Neural progenitor cell (in vitro differentiated cells): ENCODE data around the gene RGS8. TPM values are rescaled to one million over a fixed set of nuclear protein-coding genes. Genes with fewer than 3 reads are reported as not detected.

Experiments
- DNase-seq: peaks from one replicate; pipeline ENCODE4 v3.0.0-alpha.2; 2016; ENCODE audit warnings: low spot score
- H2AFZ ChIP-seq: fragments of 200-600 bp; sonication (generic); replicated peaks from 2 replicates; pipeline ENCODE4 v1.6.1; 2016; ENCODE audit warnings: antibody characterized with exemption
- H3F3A ChIP-seq: fragments of 200-600 bp; sonication (generic); 2 replicates; pipeline ENCODE4 v1.6.1; 2016; ENCODE audit warnings: antibody characterized with exemption, low read depth
- H3K27ac ChIP-seq: fragments of 200-600 bp; sonication (generic); 2 replicates; pipeline ENCODE4 v1.5.1; 2016; ENCODE audit warnings: mild to moderate bottlenecking
- H3K27me3 ChIP-seq: fragments of 200-600 bp; sonication (generic); 2 replicates; pipeline ENCODE4 v1.6.1; 2016; ENCODE audit warnings: mild to moderate bottlenecking, moderate library complexity
- H3K36me3 ChIP-seq: fragments of 200-600 bp; sonication (generic); 2 replicates; pipeline ENCODE4 v1.5.1; 2016
- H3K4me1 ChIP-seq: fragments of 200-600 bp; sonication (generic); 2 replicates; pipeline ENCODE4 v1.6.1; 2016; ENCODE audit warnings: mixed run types
- H3K4me2 ChIP-seq: fragments of 200-600 bp; sonication (generic); 2 replicates; pipeline ENCODE4 v1.6.1; 2016
- H3K4me3 ChIP-seq: fragments of 200-600 bp; sonication (generic); 2 replicates; pipeline ENCODE4 v1.5.1; 2016
- H3K79me2 ChIP-seq: fragments of 200-600 bp; sonication (generic); 2 replicates; pipeline ENCODE4 v1.6.1; 2016; ENCODE audit warnings: low read depth
- H3K9ac ChIP-seq: fragments of 200-600 bp; sonication (generic); 2 replicates; pipeline ENCODE4 v1.6.1; 2016
- H3K9me3 ChIP-seq: fragments of 200-600 bp; sonication (generic); 2 replicates; pipeline ENCODE4 v1.5.1; 2016; ENCODE audit warnings: low read depth
- H4K20me1 ChIP-seq: fragments of 200-600 bp; sonication (generic); 2 replicates; pipeline ENCODE4 v1.6.1; 2016; ENCODE audit warnings: low read depth
- H3K27ac Mint-ChIP-seq: 3 replicates; pipeline ENCODE4 v1.8.0; 2021; ENCODE audit warnings: mixed read lengths
- H3K27me3 Mint-ChIP-seq: 2 replicates; pipeline ENCODE4 v1.8.0; 2022; ENCODE audit warnings: low read depth, mild to moderate bottlenecking, inconsistent platforms, moderate library complexity, mixed read lengths; ENCODE audit not compliant: insufficient read depth
- H3K36me3 Mint-ChIP-seq: 3 replicates; pipeline ENCODE4 v1.8.0; 2021; ENCODE audit warnings: mixed read lengths
- H3K4me1 Mint-ChIP-seq: 3 replicates; pipeline ENCODE4 v1.8.0; 2021; ENCODE audit warnings: mixed read lengths
- H3K4me3 Mint-ChIP-seq: 3 replicates; pipeline ENCODE4 v1.8.0; 2021; ENCODE audit warnings: mild to moderate bottlenecking, moderate library complexity, mixed read lengths
- H3K9me3 Mint-ChIP-seq: 3 replicates; pipeline ENCODE4 v1.8.0; 2020; ENCODE audit warnings: mixed read lengths
- EZH2 ChIP-seq: fragments of 200-600 bp; sonication (generic); IDR thresholded peaks from 2 replicates; pipeline ENCODE4 v1.6.1; 2017; ENCODE audit warnings: antibody characterized with exemption, mild to moderate bottlenecking, moderate library complexity
- EZH2phosphoT487 ChIP-seq: fragments of 200-600 bp; sonication (generic); IDR thresholded peaks from 2 replicates; pipeline ENCODE4 v1.6.1; 2017; ENCODE audit warnings: antibody characterized with exemption
- total RNA-seq: library from RNA; depleted of rRNA; stranded (reverse); fragments of >200 nt; gene quantifications from 2 replicates; pipeline ENCODE4 v1.2.3, GENCODE V29; 2015; ENCODE audit warnings: low replicate concordance
- TF ChIP-seq, protein P1 (sequence below): fragments of 200-600 bp; sonication (generic); IDR thresholded peaks from 2 replicates; pipeline ENCODE4 v1.5.1; 2017; ENCODE audit warnings: antibody characterized with exemption, mild to moderate bottlenecking

RGS8 gene
- total RNA-seq, 1 donor from 2014 or later, result 0.99 TPM

- H3K27ac Mint-ChIP-seq, result peak overlapping the region; percentile 5
- no peak for DNase-seq
- H3K4me3 Mint-ChIP-seq, result no peak overlapping the region
- Histone ChIP-seq H3K27me3 (no peaks in the 10 kb centered on the region), H3K4me1 (peaks cover 34% of the 10 kb centered on the region), H2AFZ (no peak overlapping the region), H3K79me2 (no peaks in the 10 kb centered on the region), H3K27ac (no peak overlapping the region), H3K9ac (no peak overlapping the region), H3K36me3 (no peaks in the 10 kb centered on the region), H3K4me2 (no peak overlapping the region), H4K20me1 (no peaks in the 10 kb centered on the region), H3K9me3 (no peaks in the 10 kb centered on the region), H3F3A (no peaks in the 10 kb centered on the region), H3K4me3 (no peak overlapping the region)
- H3K36me3 Mint-ChIP-seq, result no peaks in the 10 kb centered on the region
- TF ChIP-seq EZH2 (no peak), EZH2phosphoT487 (no peak)
- TF ChIP-seq, protein P1, sequence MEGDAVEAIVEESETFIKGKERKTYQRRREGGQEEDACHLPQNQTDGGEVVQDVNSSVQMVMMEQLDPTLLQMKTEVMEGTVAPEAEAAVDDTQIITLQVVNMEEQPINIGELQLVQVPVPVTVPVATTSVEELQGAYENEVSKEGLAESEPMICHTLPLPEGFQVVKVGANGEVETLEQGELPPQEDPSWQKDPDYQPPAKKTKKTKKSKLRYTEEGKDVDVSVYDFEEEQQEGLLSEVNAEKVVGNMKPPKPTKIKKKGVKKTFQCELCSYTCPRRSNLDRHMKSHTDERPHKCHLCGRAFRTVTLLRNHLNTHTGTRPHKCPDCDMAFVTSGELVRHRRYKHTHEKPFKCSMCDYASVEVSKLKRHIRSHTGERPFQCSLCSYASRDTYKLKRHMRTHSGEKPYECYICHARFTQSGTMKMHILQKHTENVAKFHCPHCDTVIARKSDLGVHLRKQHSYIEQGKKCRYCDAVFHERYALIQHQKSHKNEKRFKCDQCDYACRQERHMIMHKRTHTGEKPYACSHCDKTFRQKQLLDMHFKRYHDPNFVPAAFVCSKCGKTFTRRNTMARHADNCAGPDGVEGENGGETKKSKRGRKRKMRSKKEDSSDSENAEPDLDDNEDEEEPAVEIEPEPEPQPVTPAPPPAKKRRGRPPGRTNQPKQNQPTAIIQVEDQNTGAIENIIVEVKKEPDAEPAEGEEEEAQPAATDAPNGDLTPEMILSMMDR, result no peak
- peaks cover 71% of the 10 kb centered on the region for H3K4me1 Mint-ChIP-seq
- H3K9me3 Mint-ChIP-seq, result no peaks in the 10 kb centered on the region
- H3K27me3 Mint-ChIP-seq, result peaks cover 8% of the 10 kb centered on the region
Observed at GRCh38 chr1:182672487-182672836, 11.9 kb downstream of the RGS8 start.

DNA sequence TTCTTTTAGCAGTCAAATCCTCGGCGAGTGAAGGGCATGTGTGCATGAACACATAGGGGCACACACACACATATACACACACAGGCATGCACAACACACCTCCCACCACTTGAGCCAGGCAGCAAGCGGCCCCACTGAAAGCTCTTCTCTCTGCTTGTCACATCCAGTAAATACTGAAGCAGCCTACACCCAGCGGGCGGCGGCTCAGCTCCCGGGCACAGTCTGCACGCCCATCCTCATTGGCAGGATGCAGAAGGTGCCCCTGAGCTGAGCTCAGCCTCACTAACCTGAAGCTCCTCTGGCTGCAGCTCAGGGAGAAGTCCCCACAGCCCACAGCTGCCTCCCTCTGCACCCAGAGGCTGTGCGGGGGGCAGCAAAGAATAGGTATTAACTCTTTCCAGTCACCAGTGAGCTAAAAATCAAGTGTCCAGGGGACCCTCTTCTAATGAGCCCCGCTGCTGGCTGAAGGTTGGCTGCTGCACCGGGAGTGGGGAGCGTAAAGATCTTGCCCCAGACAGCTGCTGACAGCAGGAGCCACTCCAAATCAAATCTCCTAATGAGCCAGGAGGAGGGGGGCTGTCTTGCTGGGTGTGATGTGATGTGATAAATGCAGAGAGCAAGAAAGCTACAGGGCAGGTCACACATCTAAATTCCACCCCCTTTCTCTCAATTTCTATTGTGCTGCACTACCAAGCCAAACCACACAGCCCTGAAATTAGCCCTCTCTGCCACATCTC is 12.5 kb downstream of the RGS8 start:
- Mint-ChIP-seq H3K36me3 (no peaks in the 10 kb centered on the region), H3K27me3 (peaks cover 8% of the 10 kb centered on the region), H3K4me3 (no peak overlapping the region), H3K4me1 (peaks cover 72% of the 10 kb centered on the region), H3K9me3 (no peaks in the 10 kb centered on the region), H3K27ac (peak overlapping the region; percentile 85)
- Histone ChIP-seq H3K9me3 (no peaks in the 10 kb centered on the region), H3K4me1 (peaks cover 34% of the 10 kb centered on the region), H4K20me1 (no peaks in the 10 kb centered on the region), H3K27me3 (no peaks in the 10 kb centered on the region), H3K36me3 (no peaks in the 10 kb centered on the region), H3K9ac (no peak overlapping the region), H2AFZ (no peak overlapping the region), H3K4me3 (no peak overlapping the region), H3K27ac (no peak overlapping the region), H3K4me2 (peak overlapping the region; percentile 57), H3K79me2 (no peaks in the 10 kb centered on the region), H3F3A (peaks cover 4% of the 10 kb centered on the region)
- TF ChIP-seq EZH2 (no peak), EZH2phosphoT487 (no peak)
- DNase-seq, result peak; percentile 45

- Histone ChIP-seq H3K36me3 (no peaks in the 10 kb centered on the region), H3K79me2 (no peaks in the 10 kb centered on the region), H3K4me2 (no peak overlapping the region), H3K4me1 (peaks cover 41% of the 10 kb centered on the region), H4K20me1 (no peaks in the 10 kb centered on the region), H3K9me3 (no peaks in the 10 kb centered on the region), H3F3A (peaks cover 15% of the 10 kb centered on the region), H2AFZ (no peak overlapping the region), H3K4me3 (no peak overlapping the region), H3K27me3 (no peaks in the 10 kb centered on the region), H3K27ac (no peak overlapping the region), H3K9ac (no peak overlapping the region)
- peaks cover 8% of the 10 kb centered on the region for H3K27me3 Mint-ChIP-seq
- H3K36me3 Mint-ChIP-seq, result no peaks in the 10 kb centered on the region
- H3K4me3 Mint-ChIP-seq, result no peak overlapping the region
- no peaks in the 10 kb centered on the region for H3K9me3 Mint-ChIP-seq
- H3K27ac Mint-ChIP-seq, result no peak overlapping the region
- peaks cover 74% of the 10 kb centered on the region for H3K4me1 Mint-ChIP-seq
- no peak for DNase-seq
- TF ChIP-seq EZH2, result no peak
- TF ChIP-seq, protein P1, result no peak
- no peak for TF ChIP-seq EZH2phosphoT487
Observed at GRCh38 chr1:182670032-182670749, 14.2 kb downstream of the RGS8 start.

DNA sequence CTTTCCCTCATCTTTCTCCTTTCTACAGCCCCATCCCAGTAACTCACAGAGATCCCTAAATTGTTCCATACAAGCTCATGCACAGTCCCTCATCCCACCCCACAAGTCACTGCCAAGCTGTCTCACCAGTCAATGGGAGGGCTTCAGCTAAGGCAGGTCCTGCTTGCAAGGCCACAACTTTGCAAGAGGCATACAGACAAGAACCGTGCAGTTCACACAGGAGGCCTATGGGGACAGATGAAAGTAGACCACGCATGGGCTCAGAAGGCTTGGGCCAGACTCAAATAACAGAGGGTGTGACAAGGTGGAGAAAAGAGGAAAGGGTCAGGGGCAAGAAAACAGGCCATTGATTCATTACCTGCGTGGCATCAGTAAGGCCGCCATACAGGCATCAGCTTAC is 15.1 kb downstream of the RGS8 start:
- no peak overlapping the region for H3K27ac Mint-ChIP-seq
- Histone ChIP-seq H3K4me3 (no peak overlapping the region), H3K27me3 (no peaks in the 10 kb centered on the region), H4K20me1 (no peaks in the 10 kb centered on the region), H3K36me3 (no peaks in the 10 kb centered on the region), H3K9ac (no peak overlapping the region), H3K27ac (no peak overlapping the region), H2AFZ (no peak overlapping the region), H3K9me3 (no peaks in the 10 kb centered on the region), H3F3A (peaks cover 15% of the 10 kb centered on the region), H3K4me1 (peaks cover 43% of the 10 kb centered on the region), H3K79me2 (no peaks in the 10 kb centered on the region), H3K4me2 (no peak overlapping the region)
- H3K36me3 Mint-ChIP-seq, result no peaks in the 10 kb centered on the region
- H3K9me3 Mint-ChIP-seq, result no peaks in the 10 kb centered on the region
- no peak for DNase-seq
- H3K27me3 Mint-ChIP-seq, result peaks cover 6% of the 10 kb centered on the region
- no peak overlapping the region for H3K4me3 Mint-ChIP-seq
- TF ChIP-seq, protein P1, result no peak
- TF ChIP-seq EZH2 (no peak), EZH2phosphoT487 (no peak)
- peaks cover 70% of the 10 kb centered on the region for H3K4me1 Mint-ChIP-seq
